Pancreas (tissue), 10 donors: Measurements from ENCODE around the gene MIER2. TPM values are rescaled to one million over a fixed set of nuclear protein-coding genes. Genes with fewer than 3 reads are reported as not detected.
A peak's percentile ranks its signal among the peaks of the same experiment; 100 is the strongest.

ENCODE experiments used
- ATAC-seq, 4 donors: fragments of 200-7000 bp; cut with Tn5 transposase; one replicate each; pipeline versions ENCODE4 v1.8.0 to v1.9.1; 2020; ENCODE audit warnings: mild to moderate bottlenecking in 4 of 4, moderate library complexity in 4 of 4
- DNase-seq, 6 donors: peaks; one replicate each; pipeline ENCODE4 v3.0.0-alpha.2; 2020
- FAIRE-seq: peaks from 2 replicates; lab custom pipeline; 2012; peaks lifted over from hg19 to GRCh38; lab: Jason Lieb, UNC
- H3K27ac ChIP-seq, 4 donors: fragments of 200-600 bp; sonication (generic); 1 replicate in 3 of 4; 2 replicates in 1 of 4; pipeline versions ENCODE4 v1.5.0 to v1.8.0; 2020
- H3K27me3 ChIP-seq, 4 donors: fragments of 200-600 bp; one replicate each; pipeline ENCODE4 v1.8.0; 2021
- H3K36me3 ChIP-seq, 3 donors: fragments of 200-600 bp; sonication (generic) in 1 of 3; one replicate each; pipeline versions ENCODE4 v1.5.0 to v1.8.0; 2020 to 2021
- H3K4me1 ChIP-seq, 3 donors: fragments of 200-600 bp; one replicate each; pipeline ENCODE4 v1.8.0; 2021
- H3K4me3 ChIP-seq, 4 donors: fragments of 200-600 bp; sonication (generic) in 2 of 4; one replicate each; pipeline versions ENCODE4 v1.5.0 to v1.8.0; 2020 to 2021
- H3K9me3 ChIP-seq, 4 donors: fragments of 200-600 bp; one replicate each; pipeline ENCODE4 v1.8.0; 2021
- WGBS, 2 donors: extraction: QIAGEN DNeasy Blood & Tissue Kit; methylation state at CpG; one replicate each; pipeline ENCODE4 v1.1.7; 2013; 5-methylcytosine and 5-hydroxymethylcytosine counted together
- intact Hi-C, 3 donors: fragments of 100-400 bp; cut with DNase I; formaldehyde crosslinking; loops; one replicate each; pipeline versions ENCODE4 v1.11.1 to v1.14.2; 2022
- polyA plus RNA-seq, 2 donors: library from polyadenylated mRNA; stranded (reverse); fragments of 200-250 nt; gene quantifications; one replicate each; pipeline ENCODE4 v1.2.3, GENCODE V29; 2013
- total RNA-seq, 6 donors: library from RNA; stranded (reverse); fragmentation: NEBNext Ultra II Directional in 4 of 6; extraction: Animal tissue kit (Norgen Biotek cat#: 25700) in 4 of 6; gene quantifications; one replicate each; pipeline versions ENCODE4 v1.2.1 to v1.2.4, GENCODE V29; 2021 to 2023
- TF ChIP-seq, protein P1 (sequence below), 4 donors: fragments of 200-600 bp; sonication (generic) in 3 of 4; IDR thresholded peaks; one replicate each; pipeline versions ENCODE4 v1.5.0 to v1.8.0; 2021; ENCODE audit warnings: antibody characterized with exemption in 4 of 4
- donor health status: healthy with polysubstance abuse.
- donor health status: DM: no; HTN: no; CAD: no; lungs with moderate emphysema.
- donor health status: DM: no; HTN: no; CAD: no.
- donor health status: control.
- donor health status: control.
- donor health status: Bipolar disorder and iron deficiency.
- donor health status: DM: yes; HTN: yes; CAD: no.
- donor health status: DM: no; HTN: no; CAD: no.
- donor health status: DM: no; HTN: no; CAD: no.
- donor health status: DM: yes; HTN: yes; CAD: no.

MIER2 gene
- total and polyA plus RNA-seq, 8 donors, result 6.9 to 20.1 (median 9.9) TPM

GRCh38 chr19:342801-343421 lies 1.7 kb downstream of the MIER2 start:
- intact Hi-C loops, result no loop called here
- TF ChIP-seq, protein P1, sequence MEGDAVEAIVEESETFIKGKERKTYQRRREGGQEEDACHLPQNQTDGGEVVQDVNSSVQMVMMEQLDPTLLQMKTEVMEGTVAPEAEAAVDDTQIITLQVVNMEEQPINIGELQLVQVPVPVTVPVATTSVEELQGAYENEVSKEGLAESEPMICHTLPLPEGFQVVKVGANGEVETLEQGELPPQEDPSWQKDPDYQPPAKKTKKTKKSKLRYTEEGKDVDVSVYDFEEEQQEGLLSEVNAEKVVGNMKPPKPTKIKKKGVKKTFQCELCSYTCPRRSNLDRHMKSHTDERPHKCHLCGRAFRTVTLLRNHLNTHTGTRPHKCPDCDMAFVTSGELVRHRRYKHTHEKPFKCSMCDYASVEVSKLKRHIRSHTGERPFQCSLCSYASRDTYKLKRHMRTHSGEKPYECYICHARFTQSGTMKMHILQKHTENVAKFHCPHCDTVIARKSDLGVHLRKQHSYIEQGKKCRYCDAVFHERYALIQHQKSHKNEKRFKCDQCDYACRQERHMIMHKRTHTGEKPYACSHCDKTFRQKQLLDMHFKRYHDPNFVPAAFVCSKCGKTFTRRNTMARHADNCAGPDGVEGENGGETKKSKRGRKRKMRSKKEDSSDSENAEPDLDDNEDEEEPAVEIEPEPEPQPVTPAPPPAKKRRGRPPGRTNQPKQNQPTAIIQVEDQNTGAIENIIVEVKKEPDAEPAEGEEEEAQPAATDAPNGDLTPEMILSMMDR (IDR thresholded peaks at IDR 0.05), result no peak
- Histone ChIP-seq H3K4me3 (peak overlapping the region in 2 of 4 donors; percentile 70 to 76), H3K9me3 (no peaks in the 10 kb centered on the region), H3K27me3 (no peaks in the 10 kb centered on the region), H3K4me1 (peaks cover 7 to 18% (median 7%) of the 10 kb centered on the region in 3 donors), H3K27ac (peak overlapping the region in 1 of 4 donors; percentile 53), H3K36me3 (no peaks in the 10 kb centered on the region)
- FAIRE-seq (no peak), ATAC-seq (peak in 2 of 4 donors; percentile 23 to 35), DNase-seq (peak in 1 of 6 donors; percentile 58)
- WGBS, 2 donors, result 64 to 65% methylated on average over 14 of the region's 14 CpGs

DNA sequence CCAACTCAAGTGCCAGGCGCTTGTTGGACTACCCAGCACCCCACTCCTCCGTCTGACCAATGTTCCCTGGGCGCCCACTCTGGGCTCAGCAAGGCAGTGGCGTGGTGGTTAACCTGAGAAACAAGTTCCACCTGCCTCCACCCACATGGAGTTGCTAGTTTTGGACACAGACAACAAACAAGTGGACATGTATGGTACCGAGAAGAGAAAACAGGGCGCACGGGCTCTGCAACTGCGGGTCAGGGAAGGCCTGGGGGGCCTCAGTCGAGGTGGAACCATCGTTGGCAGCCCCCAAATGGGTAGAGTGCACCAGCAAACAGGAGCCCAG lies 2.5 kb downstream of the MIER2 start:
- no peak for DNase-seq
- Histone ChIP-seq H3K27me3 (no peaks in the 10 kb centered on the region), H3K27ac (peak overlapping the region in 1 of 4 donors; percentile 19), H3K4me3 (no peak overlapping the region), H3K4me1 (peaks cover 7 to 18% (median 7%) of the 10 kb centered on the region in 3 donors), H3K36me3 (no peaks in the 10 kb centered on the region), H3K9me3 (no peaks in the 10 kb centered on the region)
- intact Hi-C loops, result no loop called here
- WGBS, 2 donors, result 86 to 90% methylated on average over 10 of the region's 10 CpGs
- TF ChIP-seq, protein P1 (IDR thresholded peaks at IDR 0.05), result no peak
- no peak for ATAC-seq
- FAIRE-seq, result no peak

DNA sequence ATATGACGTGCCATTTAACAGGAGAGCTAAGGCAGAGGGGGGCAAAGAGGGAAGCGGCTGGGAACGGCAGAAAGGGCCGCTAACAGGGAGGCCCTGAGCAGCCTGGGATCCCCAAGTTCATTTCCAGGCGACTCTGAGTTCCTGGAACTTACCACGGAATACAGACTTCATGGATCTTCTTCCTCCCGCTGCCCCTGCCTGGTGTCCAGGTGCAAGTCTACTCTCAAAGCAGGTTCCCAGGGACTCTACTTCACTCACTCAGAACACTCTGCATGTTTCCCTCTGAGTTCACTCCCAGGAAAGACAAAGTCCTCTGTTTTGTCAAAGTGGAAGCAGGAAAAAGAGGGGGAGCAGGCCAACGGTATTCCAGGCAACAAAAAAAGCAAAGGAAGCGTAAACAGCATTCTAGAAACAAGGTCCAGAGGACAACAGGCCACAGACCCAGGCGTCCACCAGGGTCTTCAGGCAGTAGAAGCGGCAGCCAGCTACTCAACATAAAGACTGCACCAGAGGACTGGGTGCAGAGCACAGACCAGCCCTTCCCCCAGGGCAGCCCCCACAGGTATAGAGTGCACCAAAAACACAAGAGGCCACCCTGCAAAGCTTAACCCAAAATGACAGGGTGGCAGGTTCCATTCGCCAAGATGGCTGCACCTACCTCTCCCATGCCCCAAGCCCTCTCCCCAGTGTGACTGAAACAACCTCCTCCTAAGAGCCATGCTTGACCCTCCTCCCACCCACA lies 3.0 kb downstream of the MIER2 start:
- FAIRE-seq (no peak), ATAC-seq (no peak), DNase-seq (no peak)
- no peak overlapping the region for H3K4me3 ChIP-seq
- WGBS, 2 donors, result 81 to 82% methylated on average over 12 of the region's 12 CpGs
- no peaks in the 10 kb centered on the region for H3K9me3 ChIP-seq
- TF ChIP-seq, protein P1 (IDR thresholded peaks at IDR 0.05), result no peak
- peaks cover 7 to 18% (median 7%) of the 10 kb centered on the region in 3 donors for H3K4me1 ChIP-seq
- H3K27ac ChIP-seq, result no peak overlapping the region
- H3K27me3 ChIP-seq, result no peaks in the 10 kb centered on the region
- intact Hi-C loops, result no loop called here
- no peaks in the 10 kb centered on the region for H3K36me3 ChIP-seq

DNA sequence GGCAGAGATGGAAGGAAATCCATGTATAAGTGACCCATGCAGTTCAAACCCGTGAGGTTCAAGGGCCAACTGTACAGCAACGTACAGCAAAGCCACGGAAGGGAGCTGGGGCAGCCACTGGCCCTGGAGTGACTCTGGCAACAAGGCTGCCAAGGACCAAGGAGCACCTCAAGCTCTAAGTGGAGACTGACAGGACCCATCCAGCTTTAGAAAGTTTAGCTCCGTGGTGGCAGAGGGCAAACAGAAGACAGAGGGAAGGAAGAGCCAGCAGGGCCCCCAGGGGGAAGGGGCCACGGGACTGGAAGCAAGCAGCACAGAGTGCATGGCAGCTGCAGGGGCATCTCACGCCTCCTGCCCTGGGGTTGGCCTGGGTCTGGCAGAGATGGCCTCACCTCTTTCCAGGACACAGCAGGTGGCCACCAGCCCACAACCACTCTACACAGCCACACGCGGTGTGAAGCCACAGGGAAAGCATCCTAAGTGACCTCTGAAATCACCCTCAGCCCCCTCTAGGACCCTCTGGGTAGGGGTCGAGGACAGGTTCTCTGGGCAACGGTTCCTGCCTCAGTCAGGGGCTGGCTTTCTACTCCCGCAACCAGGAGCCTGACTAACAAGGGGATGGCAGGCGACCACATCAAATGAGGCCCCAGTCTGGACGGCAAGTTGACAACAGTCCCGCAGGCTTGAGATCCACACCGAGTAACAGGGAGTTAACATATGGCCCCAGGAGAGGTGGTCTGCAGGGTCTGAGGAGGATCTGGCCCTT lies 3.8 kb downstream of the MIER2 start:
- 80 to 86% methylated on average over 15 of the region's 15 CpGs for WGBS, 2 donors
- peaks cover 7 to 18% (median 7%) of the 10 kb centered on the region in 3 donors for H3K4me1 ChIP-seq
- no peaks in the 10 kb centered on the region for H3K9me3 ChIP-seq
- intact Hi-C loops, result no loop called here
- FAIRE-seq (no peak), DNase-seq (no peak), ATAC-seq (no peak)
- H3K36me3 ChIP-seq, result no peaks in the 10 kb centered on the region
- H3K4me3 ChIP-seq, result no peak overlapping the region
- TF ChIP-seq, protein P1 (IDR thresholded peaks at IDR 0.05), result no peak
- no peak overlapping the region for H3K27ac ChIP-seq
- H3K27me3 ChIP-seq, result no peaks in the 10 kb centered on the region
